ENCODE measurements around the gene BCAR1.
"Not testable (repeated sequence)": the region's sequence is repeated elsewhere in the genome, so short reads cannot be mapped to it uniquely, and the experiment has no call there.

BCAR1 gene

GRCh38 chr16:75254359-75254837 lies 3.0 kb upstream of the BCAR1 start:
- no peak for FAIRE-seq

GRCh38 chr16:75252946-75253911 lies 1.8 kb upstream of the BCAR1 start:
- no peak for FAIRE-seq

GRCh38 chr16:75252049-75252864 lies 833 bp upstream of the BCAR1 start:
- no peak for FAIRE-seq

- no peak for FAIRE-seq
These were observed 580 bp downstream of the BCAR1 start for GRCh38 chr16:75250809-75251279.

GRCh38 chr16:75250089-75250808 lies 1.2 kb downstream of the BCAR1 start:
- no peak for FAIRE-seq

DNA sequence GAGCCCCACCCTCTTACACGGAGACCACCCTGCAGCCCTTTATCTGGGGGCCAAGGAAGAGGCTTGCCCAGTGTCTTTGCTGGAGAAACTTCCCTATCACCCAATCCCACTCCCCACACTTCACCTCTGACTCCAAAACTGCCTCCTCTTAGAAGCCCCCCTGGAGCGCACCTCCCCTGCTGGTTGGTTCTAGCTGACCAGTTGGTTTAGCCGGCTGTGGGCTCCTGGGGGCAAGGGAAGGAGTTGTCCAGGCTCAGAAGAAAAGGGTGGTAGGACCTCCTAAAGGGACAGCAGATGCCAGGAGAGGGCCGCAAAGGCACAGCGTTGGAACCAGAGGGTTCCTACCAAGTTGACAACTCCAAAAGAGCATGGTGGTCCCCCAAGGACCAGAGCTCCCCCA lies 2.0 kb downstream of the BCAR1 start:
- no peak for FAIRE-seq

- no peak for FAIRE-seq
These were observed 2.7 kb downstream of the BCAR1 start for GRCh38 chr16:75248536-75249380.

- no peak for FAIRE-seq
These were observed 3.3 kb downstream of the BCAR1 start for GRCh38 chr16:75248142-75248535.

- FAIRE-seq = no peak
These were observed 4.2 kb downstream of the BCAR1 start for GRCh38 chr16:75247249-75247648.

GRCh38 chr16:75246504-75247205 lies 4.8 kb downstream of the BCAR1 start:
- no peak for FAIRE-seq

- no peak for FAIRE-seq
These were observed 6.3 kb downstream of the BCAR1 start for GRCh38 chr16:75244844-75245758.

DNA sequence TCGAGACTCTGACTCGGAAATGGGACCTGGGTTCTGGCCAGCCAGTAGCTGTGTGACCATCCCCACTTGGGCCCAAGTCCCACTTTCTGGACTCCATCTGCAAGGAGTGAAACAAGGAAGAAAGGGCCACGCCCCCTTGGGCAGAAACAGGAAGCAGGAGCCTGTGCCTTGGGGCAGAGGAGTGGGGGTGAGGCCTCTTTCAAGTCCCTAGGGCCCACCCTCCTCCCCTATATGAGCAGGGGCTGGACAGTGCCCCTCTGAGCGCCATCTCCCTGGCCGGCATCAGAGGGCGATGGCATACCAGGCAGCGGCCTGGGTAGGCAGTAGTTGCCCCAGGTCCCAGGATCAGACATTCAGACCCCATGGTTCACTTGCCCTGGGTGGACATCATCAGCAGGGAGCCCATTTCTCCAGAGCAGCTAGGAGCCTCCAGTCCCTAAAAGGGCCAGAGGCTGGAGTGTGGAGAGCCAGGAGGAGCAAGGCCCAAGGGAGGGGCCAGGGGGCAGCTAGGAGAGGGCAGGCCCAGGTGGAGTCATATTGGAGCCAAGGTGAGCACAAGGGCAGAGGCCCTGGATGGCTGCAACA lies 7.1 kb downstream of the BCAR1 start:
- FAIRE-seq = no peak

GRCh38 chr16:75243667-75244224 lies 7.7 kb downstream of the BCAR1 start:
- no peak for FAIRE-seq

DNA sequence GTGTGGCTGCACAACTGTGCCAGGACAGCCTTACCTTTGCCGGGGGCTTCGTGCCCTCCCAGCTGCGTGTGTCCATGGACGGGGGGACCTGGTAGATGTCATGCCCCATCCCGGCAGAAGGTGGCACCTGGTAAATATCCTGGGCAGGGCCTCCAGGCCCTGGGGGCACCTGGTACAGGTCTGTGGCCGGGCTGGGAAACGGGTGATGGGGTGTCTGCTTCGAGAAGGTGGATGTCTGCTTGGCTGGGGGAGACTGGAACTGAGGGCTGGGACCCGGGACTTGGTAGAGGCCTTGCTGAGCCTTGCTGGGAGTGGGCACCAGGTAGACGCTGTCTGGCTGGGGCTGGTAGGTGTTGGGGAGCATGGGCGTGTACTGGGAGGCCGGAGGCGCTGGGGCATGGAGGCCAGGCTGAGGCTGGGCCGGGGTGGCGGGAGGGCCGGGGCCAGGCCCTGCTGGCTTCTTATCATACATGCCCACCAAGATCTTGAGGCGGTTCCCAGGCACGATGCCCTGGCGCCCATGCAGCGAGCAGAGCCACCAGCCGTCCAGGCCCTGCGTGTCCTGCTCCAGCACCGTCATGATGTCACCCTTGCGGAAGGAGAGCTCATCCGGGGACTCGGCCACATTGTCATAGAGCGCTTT lies 8.9 kb downstream of the BCAR1 start:
- FAIRE-seq = not testable (repeated sequence)

- no peak for FAIRE-seq
These were observed 9.5 kb downstream of the BCAR1 start for GRCh38 chr16:75241955-75242354.

GRCh38 chr16:75241412-75241811 lies 10.0 kb downstream of the BCAR1 start:
- FAIRE-seq = no peak

DNA sequence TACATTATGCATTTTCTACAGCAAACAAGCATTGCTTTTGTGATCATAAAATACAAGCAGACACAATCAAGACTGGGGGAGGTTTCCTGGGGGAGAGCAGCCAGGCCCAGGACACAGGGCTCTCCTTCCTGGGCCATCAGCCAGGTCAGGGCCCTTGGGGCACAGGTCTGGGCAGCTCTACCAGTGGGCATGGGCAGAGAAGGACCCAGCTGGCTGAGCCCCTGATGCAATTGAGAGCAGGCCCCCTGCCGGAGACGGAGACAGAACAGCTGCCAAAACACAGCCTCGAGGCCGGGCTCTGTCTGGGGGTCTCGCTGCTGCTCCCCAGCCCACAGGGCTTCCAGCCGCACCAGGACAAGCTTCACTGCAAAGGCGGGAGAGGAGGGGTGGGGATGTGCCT lies 10.8 kb downstream of the BCAR1 start:
- not testable (repeated sequence) for FAIRE-seq

- FAIRE-seq = no peak
These were observed 11.8 kb downstream of the BCAR1 start for GRCh38 chr16:75239542-75240122.
